GM23338 (cell line): ENCODE results near the gene KAZN. TPM values are rescaled to one million over a fixed set of nuclear protein-coding genes. Genes with fewer than 3 reads are reported as not detected.

Experiments used
- ATAC-seq: fragments of 200-7000 bp; cut with Tn5 transposase; 3 replicates; pipeline ENCODE4 v1.9.1; 2020
- DNase-seq: peaks from one replicate; pipeline ENCODE4 v3.0.0-alpha.2; 2015; ENCODE audit warnings: low spot score
- H2AFZ ChIP-seq: fragments of 200-600 bp; sonication (generic); 2 replicates; pipeline ENCODE4 v1.8.0; 2016; ENCODE audit warnings: antibody characterized with exemption, mild to moderate bottlenecking, moderate library complexity
- H3F3A ChIP-seq: fragments of 200-600 bp; sonication (generic); replicated peaks from 2 replicates; pipeline ENCODE4 v1.8.0; 2017; ENCODE audit warnings: antibody characterized with exemption, mixed run types, low read depth
- H3K27ac ChIP-seq: fragments of 200-600 bp; sonication (generic); 2 replicates; pipeline ENCODE4 v1.6.1; 2016; ENCODE audit warnings: low read depth
- H3K27me3 ChIP-seq: fragments of 200-600 bp; sonication (generic); 2 replicates; pipeline ENCODE4 v1.8.0; 2016; ENCODE audit warnings: mild to moderate bottlenecking, mixed run types, moderate library complexity; ENCODE audit not compliant: insufficient read depth
- H3K36me3 ChIP-seq: fragments of 200-600 bp; sonication (generic); 2 replicates; pipeline ENCODE4 v1.8.0; 2016; ENCODE audit warnings: mild to moderate bottlenecking; ENCODE audit not compliant: insufficient read depth
- H3K4me1 ChIP-seq: fragments of 200-600 bp; sonication (generic); 2 replicates; pipeline ENCODE4 v1.8.0; 2016; ENCODE audit warnings: mild to moderate bottlenecking, moderate library complexity; ENCODE audit not compliant: insufficient read depth
- H3K4me2 ChIP-seq: fragments of 200-600 bp; sonication (generic); 2 replicates; pipeline ENCODE4 v1.7.1; 2017; ENCODE audit warnings: mixed run types
- H3K4me3 ChIP-seq: fragments of 200-600 bp; sonication (generic); 2 replicates; pipeline ENCODE4 v1.6.1; 2016; ENCODE audit warnings: mixed run types
- H3K79me2 ChIP-seq: fragments of 200-600 bp; sonication (generic); replicated peaks from 2 replicates; pipeline ENCODE4 v1.8.0; 2017; ENCODE audit warnings: mild to moderate bottlenecking; ENCODE audit not compliant: insufficient read depth
- H3K9me2 ChIP-seq: fragments of 200-600 bp; sonication (generic); 2 replicates; pipeline ENCODE4 v1.8.0; 2017; ENCODE audit not compliant: insufficient read depth
- H4K20me1 ChIP-seq: fragments of 200-600 bp; sonication (generic); replicated peaks from 2 replicates; pipeline ENCODE4 v1.8.0; 2017; ENCODE audit warnings: mild to moderate bottlenecking; ENCODE audit not compliant: insufficient read depth
- H3K27ac Mint-ChIP-seq: 2 replicates; pipeline ENCODE4 v1.8.0; 2020; ENCODE audit warnings: inconsistent platforms, mild to moderate bottlenecking, moderate library complexity, mixed read lengths
- H3K27me3 Mint-ChIP-seq: 3 replicates; pipeline ENCODE4 v1.8.0; 2022; ENCODE audit warnings: low read depth, mild to moderate bottlenecking, moderate library complexity, mixed read lengths, inconsistent platforms; ENCODE audit not compliant: insufficient read depth, poor library complexity
- H3K36me3 Mint-ChIP-seq: 3 replicates; pipeline ENCODE4 v1.8.0; 2021; ENCODE audit warnings: low read depth, mild to moderate bottlenecking, inconsistent platforms, moderate library complexity, mixed read lengths
- H3K4me1 Mint-ChIP-seq: 3 replicates; pipeline ENCODE4 v1.8.0; 2020; ENCODE audit warnings: mild to moderate bottlenecking, inconsistent platforms, mixed read lengths
- H3K4me3 Mint-ChIP-seq: 3 replicates; pipeline ENCODE4 v1.8.0; 2021; ENCODE audit warnings: moderate library complexity, mild to moderate bottlenecking, inconsistent platforms, mixed read lengths
- H3K9me3 Mint-ChIP-seq: 3 replicates; pipeline ENCODE4 v1.8.0; 2020; ENCODE audit warnings: moderate library complexity, mild to moderate bottlenecking, inconsistent platforms, mixed read lengths
- CREB1 ChIP-seq: fragments of 250-450 bp; sonication (Bioruptor Pico); IDR thresholded peaks from 2 replicates; pipeline ENCODE4 v1.5.0; 2020; ENCODE audit warnings: low read depth, mild to moderate bottlenecking, moderate library complexity
- EZH2 ChIP-seq: fragments of 200-600 bp; sonication (generic); IDR thresholded peaks from one replicate; pipeline ENCODE4 v1.8.0; 2017; ENCODE audit warnings: antibody characterized with exemption, mild to moderate bottlenecking, low read depth; ENCODE audit not compliant: unreplicated experiment
- EZH2phosphoT487 ChIP-seq: fragments of 200-600 bp; sonication (generic); IDR thresholded peaks from one replicate; pipeline ENCODE4 v1.8.1; 2018; ENCODE audit warnings: antibody characterized with exemption; ENCODE audit not compliant: unreplicated experiment
- JUNB ChIP-seq: IDR thresholded peaks from one replicate; pipeline ENCODE4 v1.6.1; 2016; ENCODE audit warnings: antibody characterized with exemption; ENCODE audit not compliant: unreplicated experiment
- POLR2AphosphoS5 ChIP-seq: IDR thresholded peaks from 2 replicates; pipeline ENCODE4 v1.6.1; 2016; ENCODE audit warnings: antibody characterized with exemption, low read depth
- STAT1 ChIP-seq: IDR thresholded peaks from one replicate; pipeline ENCODE4 v1.6.1; 2016; ENCODE audit warnings: antibody characterized with exemption; ENCODE audit not compliant: unreplicated experiment
- ZNF331 ChIP-seq: fragments of 250-450 bp; sonication (Bioruptor Pico); IDR thresholded peaks from 2 replicates; pipeline ENCODE4 v1.5.0; 2020; ENCODE audit warnings: low read depth, mild to moderate bottlenecking, moderate library complexity
- polyA plus RNA-seq: library from polyadenylated mRNA; unstranded; fragments of >200 nt; fragmentation: Nextera tagmentation; extraction: Ambion mirVana; gene quantifications from 2 replicates; pipeline ENCODE4 v1.2.1, GENCODE V29; 2016
- total RNA-seq: library from RNA; depleted of rRNA; stranded (reverse); fragments of >200 nt; shearing (Covaris generic); gene quantifications from 2 replicates; pipeline ENCODE4 v1.2.3, GENCODE V29; 2014
- TF ChIP-seq, protein P1 (sequence below): fragments of 250-450 bp; sonication (Bioruptor Pico); IDR thresholded peaks from 2 replicates; pipeline ENCODE4 v1.5.0; 2020; ENCODE audit warnings: mild to moderate bottlenecking, moderate library complexity
- TF ChIP-seq, protein P2 (sequence below): IDR thresholded peaks from 2 replicates; pipeline ENCODE4 v1.6.1; 2016; ENCODE audit warnings: antibody characterized with exemption
- TF ChIP-seq, protein P3 (sequence below), 2 experiments: fragments of 200-600 bp in 1 of 2; sonication (generic) in 1 of 2; conservative IDR thresholded peaks; 2 replicates each; pipeline versions ENCODE4 v1.5.1 to v1.6.1; 2016 to 2017; ENCODE audit warnings: antibody characterized with exemption in 2 of 2, low read depth in 2 of 2, mild to moderate bottlenecking in 2 of 2, moderate library complexity in 1 of 2

KAZN gene
- total and polyA plus RNA-seq, 2 experiments from 2014 or later = 9.9 to 15.0 TPM

DNA sequence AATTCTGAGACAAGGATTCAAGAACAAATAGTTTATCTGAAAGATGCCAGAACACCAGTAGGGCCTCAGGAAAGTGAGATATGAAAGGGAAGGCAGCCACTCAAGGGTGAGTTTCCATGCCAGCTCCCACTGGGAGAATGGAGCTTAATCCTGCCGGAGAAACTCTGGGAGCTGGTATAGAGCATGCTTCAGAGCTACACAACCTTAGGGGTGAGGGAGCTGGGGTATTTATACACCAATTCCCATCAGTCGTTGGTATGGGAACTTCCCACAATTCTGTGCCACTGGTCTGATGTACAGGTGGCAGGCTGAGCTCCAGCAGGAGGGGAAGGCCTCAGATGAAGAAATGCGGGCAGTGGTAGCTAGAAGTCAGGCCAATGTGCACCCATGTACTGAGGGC is 86.6 kb downstream of the KAZN start:
- Mint-ChIP-seq H3K4me1 (peaks cover 5% of the 10 kb centered on the region; the same call in 2 of the 3 replicates), H3K4me3 (no peak overlapping the region)

DNA sequence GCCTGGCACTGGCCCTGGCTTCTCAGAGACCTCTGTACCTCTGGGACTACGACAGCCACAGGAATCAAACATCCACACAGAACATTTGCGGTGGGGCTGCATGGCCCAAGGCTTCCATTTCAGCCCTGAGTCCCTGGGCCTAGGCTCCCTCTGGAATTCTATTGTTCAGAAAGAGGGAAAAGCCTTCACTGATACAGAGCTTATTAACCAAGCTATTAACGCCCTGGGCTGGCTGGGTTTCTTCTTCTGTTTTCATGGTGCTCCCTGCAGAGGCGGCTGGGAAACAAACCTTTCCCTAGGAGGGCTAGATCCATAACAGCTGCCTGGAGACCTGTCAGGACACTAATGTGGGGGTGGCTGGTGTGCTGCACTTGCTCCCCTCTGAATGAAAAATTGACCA is 88.2 kb downstream of the KAZN start:
- H3K27me3 ChIP-seq = no peaks in the 10 kb centered on the region
- no peak overlapping the region for H3K27ac ChIP-seq
- H4K20me1 ChIP-seq = no peaks in the 10 kb centered on the region; the same call in none of the 2 replicates
- peaks cover 5% of the 10 kb centered on the region; the same call in 2 of the 3 replicates for H3K4me1 Mint-ChIP-seq
- no peaks in the 10 kb centered on the region for H3K36me3 ChIP-seq
- H3K79me2 ChIP-seq = peaks cover 15% of the 10 kb centered on the region
- no peaks in the 10 kb centered on the region for H3K36me3 Mint-ChIP-seq
- no peak overlapping the region for H2AFZ ChIP-seq
- no peak overlapping the region for H3K4me3 ChIP-seq
- no peak overlapping the region for H3K4me3 Mint-ChIP-seq
- peaks cover 3% of the 10 kb centered on the region; the same call in 2 of the 3 replicates for H3K9me3 Mint-ChIP-seq
- no peaks in the 10 kb centered on the region for H3K9me2 ChIP-seq
- H3F3A ChIP-seq = no peaks in the 10 kb centered on the region
- H3K27ac Mint-ChIP-seq = no peak overlapping the region
- H3K4me2 ChIP-seq = no peak overlapping the region
- peaks cover 2% of the 10 kb centered on the region for H3K27me3 Mint-ChIP-seq
- DNase-seq (no peak), ATAC-seq (peak; percentile 69)
- H3K4me1 ChIP-seq = peaks cover 6% of the 10 kb centered on the region; the same call in 1 of the 2 replicates
- TF ChIP-seq CREB1 (CRISPR knock-in tag) = no peak
- no peak for TF ChIP-seq JUNB
- TF ChIP-seq ZNF331 = no peak
- TF ChIP-seq, protein P1, sequence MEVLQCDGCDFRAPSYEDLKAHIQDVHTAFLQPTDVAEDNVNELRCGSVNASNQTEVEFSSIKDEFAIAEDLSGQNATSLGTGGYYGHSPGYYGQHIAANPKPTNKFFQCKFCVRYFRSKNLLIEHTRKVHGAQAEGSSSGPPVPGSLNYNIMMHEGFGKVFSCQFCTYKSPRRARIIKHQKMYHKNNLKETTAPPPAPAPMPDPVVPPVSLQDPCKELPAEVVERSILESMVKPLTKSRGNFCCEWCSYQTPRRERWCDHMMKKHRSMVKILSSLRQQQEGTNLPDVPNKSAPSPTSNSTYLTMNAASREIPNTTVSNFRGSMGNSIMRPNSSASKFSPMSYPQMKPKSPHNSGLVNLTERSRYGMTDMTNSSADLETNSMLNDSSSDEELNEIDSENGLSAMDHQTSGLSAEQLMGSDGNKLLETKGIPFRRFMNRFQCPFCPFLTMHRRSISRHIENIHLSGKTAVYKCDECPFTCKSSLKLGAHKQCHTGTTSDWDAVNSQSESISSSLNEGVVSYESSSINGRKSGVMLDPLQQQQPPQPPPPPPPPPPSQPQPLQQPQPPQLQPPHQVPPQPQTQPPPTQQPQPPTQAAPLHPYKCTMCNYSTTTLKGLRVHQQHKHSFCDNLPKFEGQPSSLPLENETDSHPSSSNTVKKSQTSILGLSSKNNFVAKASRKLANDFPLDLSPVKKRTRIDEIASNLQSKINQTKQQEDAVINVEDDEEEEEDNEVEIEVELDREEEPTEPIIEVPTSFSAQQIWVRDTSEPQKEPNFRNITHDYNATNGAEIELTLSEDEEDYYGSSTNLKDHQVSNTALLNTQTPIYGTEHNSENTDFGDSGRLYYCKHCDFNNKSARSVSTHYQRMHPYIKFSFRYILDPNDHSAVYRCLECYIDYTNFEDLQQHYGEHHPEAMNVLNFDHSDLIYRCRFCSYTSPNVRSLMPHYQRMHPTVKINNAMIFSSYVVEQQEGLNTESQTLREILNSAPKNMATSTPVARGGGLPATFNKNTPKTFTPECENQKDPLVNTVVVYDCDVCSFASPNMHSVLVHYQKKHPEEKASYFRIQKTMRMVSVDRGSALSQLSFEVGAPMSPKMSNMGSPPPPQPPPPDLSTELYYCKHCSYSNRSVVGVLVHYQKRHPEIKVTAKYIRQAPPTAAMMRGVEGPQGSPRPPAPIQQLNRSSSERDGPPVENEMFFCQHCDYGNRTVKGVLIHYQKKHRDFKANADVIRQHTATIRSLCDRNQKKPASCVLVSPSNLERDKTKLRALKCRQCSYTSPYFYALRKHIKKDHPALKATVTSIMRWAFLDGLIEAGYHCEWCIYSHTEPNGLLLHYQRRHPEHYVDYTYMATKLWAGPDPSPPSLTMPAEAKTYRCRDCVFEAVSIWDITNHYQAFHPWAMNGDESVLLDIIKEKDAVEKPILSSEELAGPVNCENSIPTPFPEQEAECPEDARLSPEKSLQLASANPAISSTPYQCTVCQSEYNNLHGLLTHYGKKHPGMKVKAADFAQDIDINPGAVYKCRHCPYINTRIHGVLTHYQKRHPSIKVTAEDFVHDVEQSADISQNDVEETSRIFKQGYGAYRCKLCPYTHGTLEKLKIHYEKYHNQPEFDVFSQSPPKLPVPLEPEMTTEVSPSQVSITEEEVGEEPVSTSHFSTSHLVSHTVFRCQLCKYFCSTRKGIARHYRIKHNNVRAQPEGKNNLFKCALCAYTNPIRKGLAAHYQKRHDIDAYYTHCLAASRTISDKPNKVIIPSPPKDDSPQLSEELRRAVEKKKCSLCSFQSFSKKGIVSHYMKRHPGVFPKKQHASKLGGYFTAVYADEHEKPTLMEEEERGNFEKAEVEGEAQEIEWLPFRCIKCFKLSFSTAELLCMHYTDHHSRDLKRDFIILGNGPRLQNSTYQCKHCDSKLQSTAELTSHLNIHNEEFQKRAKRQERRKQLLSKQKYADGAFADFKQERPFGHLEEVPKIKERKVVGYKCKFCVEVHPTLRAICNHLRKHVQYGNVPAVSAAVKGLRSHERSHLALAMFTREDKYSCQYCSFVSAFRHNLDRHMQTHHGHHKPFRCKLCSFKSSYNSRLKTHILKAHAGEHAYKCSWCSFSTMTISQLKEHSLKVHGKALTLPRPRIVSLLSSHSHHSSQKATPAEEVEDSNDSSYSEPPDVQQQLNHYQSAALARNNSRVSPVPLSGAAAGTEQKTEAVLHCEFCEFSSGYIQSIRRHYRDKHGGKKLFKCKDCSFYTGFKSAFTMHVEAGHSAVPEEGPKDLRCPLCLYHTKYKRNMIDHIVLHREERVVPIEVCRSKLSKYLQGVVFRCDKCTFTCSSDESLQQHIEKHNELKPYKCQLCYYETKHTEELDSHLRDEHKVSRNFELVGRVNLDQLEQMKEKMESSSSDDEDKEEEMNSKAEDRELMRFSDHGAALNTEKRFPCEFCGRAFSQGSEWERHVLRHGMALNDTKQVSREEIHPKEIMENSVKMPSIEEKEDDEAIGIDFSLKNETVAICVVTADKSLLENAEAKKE (CRISPR knock-in tag) = no peak
- TF ChIP-seq STAT1 = no peak
- no peak for TF ChIP-seq POLR2AphosphoS5
- TF ChIP-seq, protein P2, sequence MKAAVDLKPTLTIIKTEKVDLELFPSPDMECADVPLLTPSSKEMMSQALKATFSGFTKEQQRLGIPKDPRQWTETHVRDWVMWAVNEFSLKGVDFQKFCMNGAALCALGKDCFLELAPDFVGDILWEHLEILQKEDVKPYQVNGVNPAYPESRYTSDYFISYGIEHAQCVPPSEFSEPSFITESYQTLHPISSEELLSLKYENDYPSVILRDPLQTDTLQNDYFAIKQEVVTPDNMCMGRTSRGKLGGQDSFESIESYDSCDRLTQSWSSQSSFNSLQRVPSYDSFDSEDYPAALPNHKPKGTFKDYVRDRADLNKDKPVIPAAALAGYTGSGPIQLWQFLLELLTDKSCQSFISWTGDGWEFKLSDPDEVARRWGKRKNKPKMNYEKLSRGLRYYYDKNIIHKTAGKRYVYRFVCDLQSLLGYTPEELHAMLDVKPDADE = no peak
- TF ChIP-seq, protein P3, sequence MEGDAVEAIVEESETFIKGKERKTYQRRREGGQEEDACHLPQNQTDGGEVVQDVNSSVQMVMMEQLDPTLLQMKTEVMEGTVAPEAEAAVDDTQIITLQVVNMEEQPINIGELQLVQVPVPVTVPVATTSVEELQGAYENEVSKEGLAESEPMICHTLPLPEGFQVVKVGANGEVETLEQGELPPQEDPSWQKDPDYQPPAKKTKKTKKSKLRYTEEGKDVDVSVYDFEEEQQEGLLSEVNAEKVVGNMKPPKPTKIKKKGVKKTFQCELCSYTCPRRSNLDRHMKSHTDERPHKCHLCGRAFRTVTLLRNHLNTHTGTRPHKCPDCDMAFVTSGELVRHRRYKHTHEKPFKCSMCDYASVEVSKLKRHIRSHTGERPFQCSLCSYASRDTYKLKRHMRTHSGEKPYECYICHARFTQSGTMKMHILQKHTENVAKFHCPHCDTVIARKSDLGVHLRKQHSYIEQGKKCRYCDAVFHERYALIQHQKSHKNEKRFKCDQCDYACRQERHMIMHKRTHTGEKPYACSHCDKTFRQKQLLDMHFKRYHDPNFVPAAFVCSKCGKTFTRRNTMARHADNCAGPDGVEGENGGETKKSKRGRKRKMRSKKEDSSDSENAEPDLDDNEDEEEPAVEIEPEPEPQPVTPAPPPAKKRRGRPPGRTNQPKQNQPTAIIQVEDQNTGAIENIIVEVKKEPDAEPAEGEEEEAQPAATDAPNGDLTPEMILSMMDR (conservative IDR thresholded peaks at IDR 0.05; ENCODE audit: low read depth in 2 of 2) = no peak
- no peak for TF ChIP-seq EZH2phosphoT487

More for the DNA sequence above, 86.6 kb downstream of the KAZN start:
- Mint-ChIP-seq H3K36me3 (no peaks in the 10 kb centered on the region), H3K9me3 (peaks cover 3% of the 10 kb centered on the region; the same call in 2 of the 3 replicates), H3K27me3 (peaks cover 2% of the 10 kb centered on the region), H3K27ac (no peak overlapping the region)
- H3K4me1 ChIP-seq = peaks cover 6% of the 10 kb centered on the region; the same call in 1 of the 2 replicates
- no peak for DNase-seq
- ATAC-seq = no peak
- no peaks in the 10 kb centered on the region for H3K27me3 ChIP-seq
- H3K4me3 ChIP-seq = no peak overlapping the region
- no peaks in the 10 kb centered on the region for H3F3A ChIP-seq
- no peaks in the 10 kb centered on the region for H3K9me2 ChIP-seq
- H3K79me2 ChIP-seq = peaks cover 19% of the 10 kb centered on the region
- no peaks in the 10 kb centered on the region; the same call in none of the 2 replicates for H4K20me1 ChIP-seq
- H3K27ac ChIP-seq = no peak overlapping the region
- no peak for TF ChIP-seq EZH2
- TF ChIP-seq JUNB = no peak
- H3K36me3 ChIP-seq = no peaks in the 10 kb centered on the region
- H2AFZ ChIP-seq = no peak overlapping the region
- H3K4me2 ChIP-seq = no peak overlapping the region
